PFSK-1 (cell line): ENCODE data around the gene NEDD4L.

Source experiments
- POLR2AphosphoS5 ChIP-seq: IDR thresholded peaks from 2 replicates; pipeline ENCODE4 v1.6.1; 2012; ENCODE audit warnings: low read depth, mild to moderate bottlenecking, control low read depth, low read length, moderate library complexity
- SIN3A ChIP-seq: IDR thresholded peaks from 2 replicates; pipeline ENCODE4 v1.6.1; 2012; ENCODE audit warnings: mild to moderate bottlenecking, low read length, moderate library complexity, borderline replicate concordance; ENCODE audit not compliant: insufficient read depth
- TAF1 ChIP-seq: IDR thresholded peaks from 2 replicates; pipeline ENCODE4 v1.6.1; 2012; ENCODE audit warnings: low read length, control low read depth, borderline replicate concordance; ENCODE audit not compliant: insufficient read depth
- TF ChIP-seq, protein P1 (sequence below), 2 experiments: IDR thresholded peaks; 2 replicates each; pipeline versions ENCODE4 v1.6.1 to v1.8.0; 2011 to 2012; ENCODE audit warnings: low read depth in 2 of 2, low read length in 2 of 2, control low read depth in 1 of 2, inconsistent platforms in 1 of 2, mild to moderate bottlenecking in 1 of 2, moderate library complexity in 1 of 2; ENCODE audit not compliant: insufficient read depth in 1 of 2

DNA sequence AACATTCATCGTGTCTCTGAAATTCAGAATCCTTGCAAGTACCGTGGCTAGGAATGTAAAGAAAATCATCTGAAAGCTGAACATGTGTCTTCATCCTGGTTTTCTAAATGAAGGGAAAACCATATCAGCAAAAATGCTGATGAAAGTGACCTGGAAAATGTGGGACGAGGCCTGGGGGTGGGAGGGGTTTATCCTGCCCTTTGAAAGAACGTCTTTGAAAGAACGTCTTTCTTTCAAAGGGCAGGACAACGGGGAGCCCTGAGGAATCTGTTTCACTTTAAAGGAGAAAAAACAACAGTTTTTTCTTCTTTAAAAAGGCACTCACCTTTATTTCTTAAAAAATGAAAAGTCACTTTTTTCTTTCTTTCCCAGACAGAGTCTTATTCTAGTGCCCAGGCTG, 399.6 kb downstream of the NEDD4L start:
- TF ChIP-seq SIN3A (no peak), POLR2AphosphoS5 (no peak), TAF1 (no peak)
- TF ChIP-seq, protein P1, sequence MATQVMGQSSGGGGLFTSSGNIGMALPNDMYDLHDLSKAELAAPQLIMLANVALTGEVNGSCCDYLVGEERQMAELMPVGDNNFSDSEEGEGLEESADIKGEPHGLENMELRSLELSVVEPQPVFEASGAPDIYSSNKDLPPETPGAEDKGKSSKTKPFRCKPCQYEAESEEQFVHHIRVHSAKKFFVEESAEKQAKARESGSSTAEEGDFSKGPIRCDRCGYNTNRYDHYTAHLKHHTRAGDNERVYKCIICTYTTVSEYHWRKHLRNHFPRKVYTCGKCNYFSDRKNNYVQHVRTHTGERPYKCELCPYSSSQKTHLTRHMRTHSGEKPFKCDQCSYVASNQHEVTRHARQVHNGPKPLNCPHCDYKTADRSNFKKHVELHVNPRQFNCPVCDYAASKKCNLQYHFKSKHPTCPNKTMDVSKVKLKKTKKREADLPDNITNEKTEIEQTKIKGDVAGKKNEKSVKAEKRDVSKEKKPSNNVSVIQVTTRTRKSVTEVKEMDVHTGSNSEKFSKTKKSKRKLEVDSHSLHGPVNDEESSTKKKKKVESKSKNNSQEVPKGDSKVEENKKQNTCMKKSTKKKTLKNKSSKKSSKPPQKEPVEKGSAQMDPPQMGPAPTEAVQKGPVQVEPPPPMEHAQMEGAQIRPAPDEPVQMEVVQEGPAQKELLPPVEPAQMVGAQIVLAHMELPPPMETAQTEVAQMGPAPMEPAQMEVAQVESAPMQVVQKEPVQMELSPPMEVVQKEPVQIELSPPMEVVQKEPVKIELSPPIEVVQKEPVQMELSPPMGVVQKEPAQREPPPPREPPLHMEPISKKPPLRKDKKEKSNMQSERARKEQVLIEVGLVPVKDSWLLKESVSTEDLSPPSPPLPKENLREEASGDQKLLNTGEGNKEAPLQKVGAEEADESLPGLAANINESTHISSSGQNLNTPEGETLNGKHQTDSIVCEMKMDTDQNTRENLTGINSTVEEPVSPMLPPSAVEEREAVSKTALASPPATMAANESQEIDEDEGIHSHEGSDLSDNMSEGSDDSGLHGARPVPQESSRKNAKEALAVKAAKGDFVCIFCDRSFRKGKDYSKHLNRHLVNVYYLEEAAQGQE (IDR thresholded peaks at IDR 0.05; ENCODE audit: insufficient read depth in 1 of 2, low read depth in 2 of 2, low read length in 2 of 2), result no peak
